Neural progenitor cell (in vitro differentiated cells): ENCODE results near the gene NDUFB7. TPM values are rescaled to one million over a fixed set of nuclear protein-coding genes. Genes with fewer than 3 reads are reported as not detected.

ENCODE experiments used
- DNase-seq: peaks from one replicate; pipeline ENCODE4 v3.0.0-alpha.2; 2016; ENCODE audit warnings: low spot score
- H2AFZ ChIP-seq: fragments of 200-600 bp; sonication (generic); replicated peaks from 2 replicates; pipeline ENCODE4 v1.6.1; 2016; ENCODE audit warnings: antibody characterized with exemption
- H3F3A ChIP-seq: fragments of 200-600 bp; sonication (generic); 2 replicates; pipeline ENCODE4 v1.6.1; 2016; ENCODE audit warnings: antibody characterized with exemption, low read depth
- H3K27ac ChIP-seq: fragments of 200-600 bp; sonication (generic); 2 replicates; pipeline ENCODE4 v1.5.1; 2016; ENCODE audit warnings: mild to moderate bottlenecking
- H3K27me3 ChIP-seq: fragments of 200-600 bp; sonication (generic); 2 replicates; pipeline ENCODE4 v1.6.1; 2016; ENCODE audit warnings: mild to moderate bottlenecking, moderate library complexity
- H3K36me3 ChIP-seq: fragments of 200-600 bp; sonication (generic); 2 replicates; pipeline ENCODE4 v1.5.1; 2016
- H3K4me1 ChIP-seq: fragments of 200-600 bp; sonication (generic); 2 replicates; pipeline ENCODE4 v1.6.1; 2016; ENCODE audit warnings: mixed run types
- H3K4me2 ChIP-seq: fragments of 200-600 bp; sonication (generic); 2 replicates; pipeline ENCODE4 v1.6.1; 2016
- H3K4me3 ChIP-seq: fragments of 200-600 bp; sonication (generic); 2 replicates; pipeline ENCODE4 v1.5.1; 2016
- H3K79me2 ChIP-seq: fragments of 200-600 bp; sonication (generic); 2 replicates; pipeline ENCODE4 v1.6.1; 2016; ENCODE audit warnings: low read depth
- H3K9ac ChIP-seq: fragments of 200-600 bp; sonication (generic); 2 replicates; pipeline ENCODE4 v1.6.1; 2016
- H3K9me3 ChIP-seq: fragments of 200-600 bp; sonication (generic); 2 replicates; pipeline ENCODE4 v1.5.1; 2016; ENCODE audit warnings: low read depth
- H4K20me1 ChIP-seq: fragments of 200-600 bp; sonication (generic); 2 replicates; pipeline ENCODE4 v1.6.1; 2016; ENCODE audit warnings: low read depth
- H3K27ac Mint-ChIP-seq: 3 replicates; pipeline ENCODE4 v1.8.0; 2021; ENCODE audit warnings: mixed read lengths
- H3K27me3 Mint-ChIP-seq: 2 replicates; pipeline ENCODE4 v1.8.0; 2022; ENCODE audit warnings: low read depth, mild to moderate bottlenecking, inconsistent platforms, moderate library complexity, mixed read lengths; ENCODE audit not compliant: insufficient read depth
- H3K36me3 Mint-ChIP-seq: 3 replicates; pipeline ENCODE4 v1.8.0; 2021; ENCODE audit warnings: mixed read lengths
- H3K4me1 Mint-ChIP-seq: 3 replicates; pipeline ENCODE4 v1.8.0; 2021; ENCODE audit warnings: mixed read lengths
- H3K4me3 Mint-ChIP-seq: 3 replicates; pipeline ENCODE4 v1.8.0; 2021; ENCODE audit warnings: mild to moderate bottlenecking, moderate library complexity, mixed read lengths
- H3K9me3 Mint-ChIP-seq: 3 replicates; pipeline ENCODE4 v1.8.0; 2020; ENCODE audit warnings: mixed read lengths
- EZH2 ChIP-seq: fragments of 200-600 bp; sonication (generic); IDR thresholded peaks from 2 replicates; pipeline ENCODE4 v1.6.1; 2017; ENCODE audit warnings: antibody characterized with exemption, mild to moderate bottlenecking, moderate library complexity
- EZH2phosphoT487 ChIP-seq: fragments of 200-600 bp; sonication (generic); IDR thresholded peaks from 2 replicates; pipeline ENCODE4 v1.6.1; 2017; ENCODE audit warnings: antibody characterized with exemption
- microRNA counts: library from miRNA; unstranded; fragments of <30 nt; microRNA quantifications from one replicate; lab custom pipeline; 2016
- microRNA-seq: library from miRNA; unstranded; fragments of <30 nt; microRNA quantifications from one replicate; pipeline ENCODE4, GENCODE V29; 2016
- small RNA-seq: library from RNA; depleted of rRNA; stranded (forward); fragments of <200 nt; gene quantifications from one replicate; pipeline ENCODE3, GENCODE V24; 2015
- total RNA-seq: library from RNA; depleted of rRNA; stranded (reverse); fragments of >200 nt; gene quantifications from 2 replicates; pipeline ENCODE4 v1.2.3, GENCODE V29; 2015; ENCODE audit warnings: low replicate concordance
- TF ChIP-seq, protein P1 (sequence below): fragments of 200-600 bp; sonication (generic); IDR thresholded peaks from 2 replicates; pipeline ENCODE4 v1.5.1; 2017; ENCODE audit warnings: antibody characterized with exemption, mild to moderate bottlenecking

NDUFB7 gene
- total RNA-seq, 1 donor from 2014 or later = 38.0 TPM

DNA sequence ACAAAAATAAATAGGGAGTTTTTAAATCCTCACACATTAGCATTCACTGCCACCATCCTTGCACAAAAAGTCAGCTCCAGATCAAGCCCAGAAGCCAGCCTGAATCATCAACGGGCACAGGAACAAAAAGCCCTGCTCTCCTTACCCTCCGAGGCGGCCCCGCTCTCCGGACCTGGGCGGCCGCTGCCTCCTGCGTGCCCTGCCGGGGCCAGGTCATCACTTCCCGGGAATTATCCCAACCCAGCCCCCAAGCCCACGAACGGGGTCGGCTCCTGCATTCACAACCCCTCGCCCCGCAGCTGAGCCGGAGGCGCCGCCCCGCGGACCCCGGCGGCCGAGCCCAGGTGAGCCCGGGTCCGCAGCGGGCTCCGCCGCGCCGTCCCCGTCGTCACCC is 54.4 kb downstream of the NDUFB7 start:
- no peaks in the 10 kb centered on the region for H3K27me3 ChIP-seq
- H3K4me2 ChIP-seq = peak overlapping the region; percentile 99
- no peaks in the 10 kb centered on the region for H3K9me3 ChIP-seq
- no peak for DNase-seq
- no peak overlapping the region for H3K27ac ChIP-seq
- peaks cover 36% of the 10 kb centered on the region for H3K79me2 ChIP-seq
- H3K27me3 Mint-ChIP-seq = peaks cover 11% of the 10 kb centered on the region
- peaks cover 47% of the 10 kb centered on the region for H3F3A ChIP-seq
- TF ChIP-seq, protein P1, sequence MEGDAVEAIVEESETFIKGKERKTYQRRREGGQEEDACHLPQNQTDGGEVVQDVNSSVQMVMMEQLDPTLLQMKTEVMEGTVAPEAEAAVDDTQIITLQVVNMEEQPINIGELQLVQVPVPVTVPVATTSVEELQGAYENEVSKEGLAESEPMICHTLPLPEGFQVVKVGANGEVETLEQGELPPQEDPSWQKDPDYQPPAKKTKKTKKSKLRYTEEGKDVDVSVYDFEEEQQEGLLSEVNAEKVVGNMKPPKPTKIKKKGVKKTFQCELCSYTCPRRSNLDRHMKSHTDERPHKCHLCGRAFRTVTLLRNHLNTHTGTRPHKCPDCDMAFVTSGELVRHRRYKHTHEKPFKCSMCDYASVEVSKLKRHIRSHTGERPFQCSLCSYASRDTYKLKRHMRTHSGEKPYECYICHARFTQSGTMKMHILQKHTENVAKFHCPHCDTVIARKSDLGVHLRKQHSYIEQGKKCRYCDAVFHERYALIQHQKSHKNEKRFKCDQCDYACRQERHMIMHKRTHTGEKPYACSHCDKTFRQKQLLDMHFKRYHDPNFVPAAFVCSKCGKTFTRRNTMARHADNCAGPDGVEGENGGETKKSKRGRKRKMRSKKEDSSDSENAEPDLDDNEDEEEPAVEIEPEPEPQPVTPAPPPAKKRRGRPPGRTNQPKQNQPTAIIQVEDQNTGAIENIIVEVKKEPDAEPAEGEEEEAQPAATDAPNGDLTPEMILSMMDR = no peak
- TF ChIP-seq EZH2phosphoT487 = no peak
- no peak for TF ChIP-seq EZH2
- peaks cover 26% of the 10 kb centered on the region for H3K36me3 Mint-ChIP-seq
- peak overlapping the region; percentile 91 for H3K9ac ChIP-seq
- H3K4me3 Mint-ChIP-seq = peak overlapping the region; percentile 90
- H3K4me3 ChIP-seq = peak overlapping the region; percentile 99
- no peaks in the 10 kb centered on the region for H3K36me3 ChIP-seq
- H4K20me1 ChIP-seq = peaks cover 35% of the 10 kb centered on the region
- peaks cover 5% of the 10 kb centered on the region for H3K4me1 ChIP-seq
- peak overlapping the region; percentile 69 for H2AFZ ChIP-seq
- peaks cover 39% of the 10 kb centered on the region for H3K4me1 Mint-ChIP-seq
- no peaks in the 10 kb centered on the region for H3K9me3 Mint-ChIP-seq
- H3K27ac Mint-ChIP-seq = no peak overlapping the region

DNA sequence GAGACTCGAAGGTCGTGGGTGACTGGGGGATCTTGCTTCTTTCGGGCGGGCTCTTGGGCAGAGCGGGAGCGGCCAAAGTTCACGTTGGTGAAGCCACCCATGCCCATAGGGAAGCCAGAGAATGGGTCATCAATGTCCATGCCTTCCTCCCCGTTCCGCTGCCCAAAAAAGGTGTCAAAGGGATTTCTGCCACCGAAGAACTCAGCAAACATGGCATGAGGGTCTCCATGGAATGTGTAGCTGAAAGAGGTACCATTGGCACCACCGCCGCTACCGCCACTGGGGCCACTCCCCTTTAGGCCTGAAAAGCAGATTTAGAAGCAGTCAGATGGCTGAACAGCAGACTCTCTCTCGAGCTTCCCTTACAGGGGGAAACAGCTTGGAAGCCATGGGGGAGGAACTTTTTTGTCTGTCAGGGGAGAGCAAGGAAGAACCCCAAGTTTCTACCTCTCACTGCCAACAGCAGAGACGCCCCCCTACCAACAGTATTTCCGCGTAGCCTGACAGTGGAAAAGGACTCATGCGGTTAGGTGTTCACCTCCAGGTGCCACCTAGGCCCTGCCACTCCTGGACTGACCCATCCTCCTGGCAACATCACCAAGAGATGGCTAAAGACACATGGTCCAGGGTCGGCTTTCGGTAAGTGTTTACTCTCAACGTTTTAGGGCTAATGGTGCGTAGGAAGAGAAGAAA is 55.0 kb downstream of the NDUFB7 start:
- Mint-ChIP-seq H3K27me3 (peaks cover 10% of the 10 kb centered on the region), H3K4me1 (peaks cover 39% of the 10 kb centered on the region), H3K27ac (no peak overlapping the region), H3K36me3 (peaks cover 26% of the 10 kb centered on the region), H3K9me3 (no peaks in the 10 kb centered on the region), H3K4me3 (peak overlapping the region; percentile 90)
- peaks cover 35% of the 10 kb centered on the region for H4K20me1 ChIP-seq
- no peak overlapping the region for H2AFZ ChIP-seq
- peak overlapping the region; percentile 99 for H3K4me2 ChIP-seq
- no peak for DNase-seq
- no peaks in the 10 kb centered on the region for H3K9me3 ChIP-seq
- H3K4me1 ChIP-seq = peaks cover 5% of the 10 kb centered on the region
- peak overlapping the region; percentile 91 for H3K9ac ChIP-seq
- TF ChIP-seq EZH2 (no peak), EZH2phosphoT487 (no peak)
- TF ChIP-seq, protein P1 = no peak
- no peaks in the 10 kb centered on the region for H3K36me3 ChIP-seq
- no peak overlapping the region for H3K27ac ChIP-seq
- peak overlapping the region; percentile 99 for H3K4me3 ChIP-seq
- peaks cover 47% of the 10 kb centered on the region for H3F3A ChIP-seq
- H3K79me2 ChIP-seq = peaks cover 36% of the 10 kb centered on the region
- no peaks in the 10 kb centered on the region for H3K27me3 ChIP-seq

MicroRNAs within 50 kb of the gene (microRNA counts, 767-probe panel; counts per million panel counts)
- microRNA hsa-miR-639 (lab: Ali Mortazavi, UCI) = 460 counts per million, percentile 90 among the panel's probes with 10 or more counts

Small RNA genes within 50 kb of the gene (microRNA-seq; reads per million reads assigned to microRNA genes)
- not detected for gene MIR639

Small RNA genes within 50 kb of the gene (small RNA-seq; reads per million reads assigned to genes)
- not detected for gene RN7SL842P

Other genes with a start within 250 kb of the NDUFB7 start
- 1.1 and 1.5 TPM in 2 replicates for gene ADGRE5, start 190.6 kb downstream of the NDUFB7 start, total RNA-seq
- gene DDX39A, start 152.7 kb downstream of the NDUFB7 start, total RNA-seq = 38.6 and 92.0 TPM in 2 replicates
- gene PKN1, start 138.8 kb downstream of the NDUFB7 start, total RNA-seq = 29.0 and 98.6 TPM in 2 replicates
- gene PTGER1, start 96.7 kb downstream of the NDUFB7 start, total RNA-seq = not detected in 2 replicates
- gene GIPC1, start 75.9 kb downstream of the NDUFB7 start, total RNA-seq = 23.6 and 83.6 TPM in 2 replicates
- gene DNAJB1, start 53.7 kb downstream of the NDUFB7 start, total RNA-seq = 61.4 and 61.9 TPM in 2 replicates
- 41.9 and 96.4 TPM in 2 replicates for gene TECR, start 42.5 kb downstream of the NDUFB7 start, total RNA-seq
- gene CLEC17A, start 11.0 kb upstream of the NDUFB7 start, total RNA-seq = 0.31 TPM in 1 of 2 replicates, not detected in the other
- gene ADGRE3, start 102.8 kb upstream of the NDUFB7 start, total RNA-seq = not detected in 2 replicates
- 20.4 and 34.0 TPM in 2 replicates for gene ZNF333, start 118.0 kb upstream of the NDUFB7 start, total RNA-seq
- gene ADGRE2, start 206.5 kb upstream of the NDUFB7 start, total RNA-seq = 0.28 and 0.34 TPM in 2 replicates